Adipose tissue (tissue), 3 donors: ENCODE data around the gene BOD1. TPM values are rescaled to one million over a fixed set of nuclear protein-coding genes. Genes with fewer than 3 reads are reported as not detected.

Source experiments
- H3K27ac ChIP-seq: one replicate; pipeline ENCODE4 v1.5.1; 2013; ENCODE audit warnings: low read depth, low read length
- WGBS, 3 donors: extraction: QIAGEN DNeasy Blood & Tissue Kit; methylation state at CpG; one replicate each; pipeline ENCODE4 v1.1.7; 2013; 5-methylcytosine and 5-hydroxymethylcytosine counted together
- polyA plus RNA-seq, 3 donors: library from polyadenylated mRNA; stranded (reverse); fragments of 200-250 nt; gene quantifications; one replicate each; pipeline ENCODE4 v1.2.3, GENCODE V29; 2013
- donor health status: healthy with polysubstance abuse.
- donor health status: Bipolar disorder and iron deficiency.
- donor health status: healthy.

Gene BOD1
- polyA plus RNA-seq = 10 to 100 TPM; 31.2 to 45.4 (median 37.5) TPM

- WGBS, 3 donors = 2 to 5% (median 3%) methylated on average over 35 to 37 of the region's 37 CpGs
- peak within 1 kb of the TSS; percentile 62 for H3K27ac ChIP-seq
Observed at GRCh38 chr5:173616577-173617118, at the start of gene BOD1. Gene BOD1, minus strand, starts transcription at chr5:173616650. Its CDS starts 214 bp downstream, at chr5:173616436.

- H3K27ac ChIP-seq = no peak overlapping the region
- whole genome bisulfite sequencing, 3 donors = 62 to 92% (median 73%) methylated on average over 4 of the region's 4 CpGs
Observed at GRCh38 chr5:173665326-173665725, 48.9 kb upstream of the BOD1 start.

GRCh38 chr5:173664154-173664526 is 47.7 kb upstream of the BOD1 start:
- H3K27ac ChIP-seq = no peak overlapping the region
- 20 to 53% (median 20%) methylated on average over 6 of the region's 6 CpGs for WGBS, 3 donors

GRCh38 chr5:173663352-173664153 is 47.1 kb upstream of the BOD1 start:
- WGBS, 3 donors = 83 to 87% (median 84%) methylated on average over 13 of the region's 13 CpGs
- H3K27ac ChIP-seq = no peak overlapping the region

GRCh38 chr5:173662581-173663351 is 46.3 kb upstream of the BOD1 start:
- 92 to 95% (median 93%) methylated on average over 12 of the region's 12 CpGs for WGBS, 3 donors
- no peak overlapping the region for H3K27ac ChIP-seq

GRCh38 chr5:173660481-173661280 is 44.2 kb upstream of the BOD1 start:
- H3K27ac ChIP-seq = no peak overlapping the region
- WGBS, 3 donors = 84 to 89% (median 88%) methylated on average over 14 of the region's 14 CpGs

DNA sequence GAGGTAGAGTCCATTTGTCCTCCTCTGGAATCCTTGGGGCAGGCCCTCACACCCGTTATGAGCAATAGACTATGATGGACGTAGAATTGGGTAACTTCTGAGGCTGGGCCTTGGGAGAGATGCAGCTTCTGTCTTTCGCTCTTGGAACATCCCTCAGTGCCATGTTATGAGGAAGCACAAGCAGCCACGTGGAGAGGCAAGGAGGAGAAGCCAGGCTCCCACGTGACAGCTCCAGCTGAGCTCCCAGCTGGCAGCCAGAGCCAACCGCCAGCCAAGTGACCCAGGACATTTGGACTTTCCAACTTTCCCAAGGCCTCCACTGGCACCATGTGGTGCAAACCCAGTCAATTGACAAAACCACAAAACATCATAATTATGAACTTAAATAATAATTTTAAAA is 43.0 kb upstream of the BOD1 start:
- 77 to 87% (median 80%) methylated on average over 6 of the region's 6 CpGs for WGBS, 3 donors
- H3K27ac ChIP-seq = no peak overlapping the region

DNA sequence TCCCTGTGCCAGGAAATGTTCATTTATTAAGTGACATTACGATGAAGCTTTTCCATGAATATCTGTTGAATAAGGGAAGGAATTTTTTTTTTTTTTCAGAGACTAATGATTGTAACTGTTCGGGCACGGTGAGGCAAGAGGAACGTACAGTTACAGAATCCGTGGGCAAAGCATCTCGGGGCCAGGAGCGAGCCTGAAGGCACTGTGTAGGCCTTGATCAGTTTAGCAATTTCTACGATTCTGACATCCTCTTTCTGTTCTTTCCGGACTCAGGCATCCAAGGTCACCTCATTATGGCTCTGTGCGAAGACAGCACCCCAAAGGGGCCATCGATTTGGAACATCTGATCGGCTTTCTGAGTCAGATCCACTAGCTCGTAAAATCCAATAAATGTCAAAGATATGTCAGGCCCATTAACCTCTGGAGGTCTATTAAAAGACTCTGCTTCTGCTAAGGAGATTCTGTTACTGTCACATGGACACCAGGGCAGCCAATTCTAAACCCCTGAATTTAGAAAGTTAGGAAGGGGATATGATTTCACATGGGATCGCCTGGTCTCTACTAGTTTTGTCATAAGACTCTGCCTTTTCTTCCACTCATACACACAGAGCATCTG is 41.4 kb upstream of the BOD1 start:
- H3K27ac ChIP-seq = no peak overlapping the region
- 67 to 80% (median 68%) methylated on average over 14 of the region's 14 CpGs for WGBS, 3 donors

DNA sequence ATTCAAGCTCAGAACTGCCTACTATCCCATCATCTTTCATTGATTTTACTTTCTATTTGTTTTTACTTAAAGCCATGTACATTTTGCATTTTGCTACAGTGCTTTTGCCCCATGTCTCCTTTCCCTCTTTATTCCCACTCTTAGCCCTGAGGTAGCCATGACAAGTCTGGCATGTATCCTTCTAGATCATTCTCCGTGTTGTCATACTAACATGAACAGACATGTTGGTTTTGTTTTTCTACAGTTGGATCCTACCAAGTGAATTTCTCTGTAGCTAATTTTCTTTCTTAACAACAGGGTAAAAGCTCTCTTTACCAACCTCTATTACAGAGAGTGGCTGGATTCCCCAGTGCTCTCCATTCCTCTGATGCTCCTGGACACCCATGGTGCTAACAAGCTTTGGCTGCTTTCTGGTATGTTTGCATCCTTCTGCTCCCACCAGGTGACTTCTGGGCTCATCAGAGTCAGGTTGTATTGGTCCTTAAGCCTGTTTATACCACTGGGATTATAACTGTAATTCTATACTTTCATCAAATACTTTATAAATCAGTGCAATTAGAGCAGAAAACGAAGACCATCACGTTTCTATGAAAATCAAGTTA is 38.8 kb upstream of the BOD1 start:
- no peak overlapping the region for H3K27ac ChIP-seq
- WGBS, 3 donors = 82 to 90% (median 88%) methylated on average over 3 of the region's 3 CpGs

DNA sequence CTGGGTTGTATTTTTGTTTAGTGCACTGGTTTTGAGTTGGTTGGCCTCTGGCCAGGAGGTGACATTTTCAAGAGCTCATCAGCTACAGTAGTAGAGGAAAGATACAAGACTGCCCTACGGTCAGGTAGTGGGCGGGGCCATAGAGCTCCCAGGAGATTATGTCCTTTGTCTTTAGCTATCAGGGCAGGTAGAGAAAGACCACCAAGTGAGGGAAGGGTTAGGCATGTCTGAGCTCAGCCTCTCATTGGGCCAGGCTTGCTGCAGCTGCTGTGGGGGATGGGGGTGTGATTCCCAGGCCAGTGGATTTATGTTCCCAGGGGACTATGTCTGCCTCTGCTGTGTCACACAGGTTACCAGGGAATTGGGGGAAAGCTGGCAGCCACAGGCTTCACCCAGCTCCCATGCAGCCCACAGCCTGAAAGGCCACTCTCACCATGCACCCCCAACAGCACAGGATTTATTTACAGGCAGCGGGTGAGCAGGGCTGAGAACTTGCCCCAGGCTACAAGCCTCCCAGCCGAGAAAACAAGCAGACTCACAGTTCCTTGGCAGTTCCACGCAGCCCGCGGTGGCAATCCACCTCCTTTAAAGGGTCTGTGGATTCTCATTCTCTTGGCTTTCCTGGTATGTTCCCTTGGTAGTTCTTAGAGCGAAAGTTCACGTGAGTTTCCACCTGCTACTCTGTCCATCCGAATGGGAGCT is 37.5 kb upstream of the BOD1 start:
- H3K27ac ChIP-seq = no peak overlapping the region
- WGBS, 3 donors = 78 to 94% (median 90%) methylated on average over 10 of the region's 10 CpGs

DNA sequence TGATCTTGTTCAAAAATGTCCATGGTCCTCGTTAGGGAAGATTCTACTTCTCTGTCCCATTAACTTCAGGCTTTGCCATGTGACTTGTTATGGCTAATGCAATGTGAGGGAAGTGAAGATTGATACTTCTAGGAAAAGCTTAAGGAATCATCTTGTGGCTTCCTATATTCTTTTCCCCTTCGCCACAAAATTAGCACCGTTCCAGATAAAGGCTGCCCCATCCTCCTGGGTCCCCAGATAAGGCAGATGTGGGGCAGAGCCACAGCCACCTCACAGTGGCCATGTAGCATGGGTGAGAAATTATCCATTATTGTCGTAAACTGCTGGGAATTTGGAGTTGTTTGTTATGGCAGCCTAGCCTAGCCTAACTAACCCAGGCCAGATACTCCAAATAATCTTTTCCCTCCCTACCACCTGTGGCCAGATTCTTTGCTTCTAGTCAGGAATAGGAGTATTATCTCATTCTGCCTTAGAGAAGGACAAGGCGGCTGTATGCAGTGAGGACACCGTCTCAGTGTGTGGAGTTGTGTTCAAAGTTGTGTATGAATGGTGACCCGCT is 31.9 kb upstream of the BOD1 start:
- WGBS, 3 donors = 87 to 88% (median 88%) methylated on average over 7 of the region's 7 CpGs
- no peak overlapping the region for H3K27ac ChIP-seq

DNA sequence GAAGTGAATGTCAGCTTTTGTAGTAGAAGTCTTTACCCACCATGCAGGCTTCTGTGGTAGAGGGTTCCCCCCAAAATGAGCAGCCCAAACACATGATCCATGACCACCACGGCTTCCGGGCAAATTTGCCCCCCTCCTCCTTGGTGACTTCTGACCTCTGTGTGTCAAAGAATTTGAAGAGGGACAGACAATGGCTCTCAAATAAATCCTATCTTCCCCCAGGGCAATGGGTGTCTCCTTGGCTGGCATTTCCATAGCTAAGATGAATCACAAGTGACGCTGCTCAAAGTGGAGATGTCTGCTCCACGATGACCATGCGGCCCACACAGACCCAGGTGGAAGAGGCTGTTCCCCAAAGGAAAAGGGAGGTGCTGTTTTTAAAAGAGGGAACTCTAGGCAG is 30.2 kb upstream of the BOD1 start:
- WGBS, 3 donors = 85 to 89% (median 87%) methylated on average over 5 of the region's 5 CpGs
- H3K27ac ChIP-seq = no peak overlapping the region

DNA sequence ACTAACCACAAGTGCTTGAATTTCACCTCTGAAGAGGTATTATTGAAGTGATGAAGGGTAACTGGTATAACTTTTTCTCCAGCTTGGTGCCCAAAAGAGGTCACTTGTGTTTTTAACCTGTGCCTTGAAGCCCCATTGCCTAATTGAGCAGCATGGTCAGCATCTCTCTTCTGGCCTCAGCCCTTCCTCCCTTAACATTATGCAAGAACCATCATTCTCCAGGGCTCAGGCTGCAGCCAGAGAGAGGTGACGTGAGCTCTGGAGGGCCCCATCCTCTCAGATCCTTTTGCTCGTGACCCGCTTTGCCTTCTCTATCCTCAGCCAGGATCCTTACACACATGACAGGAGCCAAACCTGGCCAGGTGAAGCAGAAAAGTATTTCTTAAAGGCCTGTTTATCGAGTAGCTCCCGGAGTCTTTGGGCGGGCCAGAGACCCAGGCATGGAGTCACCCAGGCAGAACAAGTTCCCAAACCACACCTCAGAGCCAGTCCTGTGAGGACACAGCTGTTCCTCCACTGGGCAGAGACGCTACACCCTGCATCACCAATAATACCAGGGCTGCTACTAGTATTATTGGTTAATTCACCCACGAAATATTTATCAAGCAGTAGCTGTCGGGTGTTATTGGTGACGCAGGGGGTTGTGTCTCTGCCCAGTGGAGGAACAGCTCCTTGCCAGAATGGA is 29.6 kb upstream of the BOD1 start:
- WGBS, 3 donors = 87 to 93% (median 88%) methylated on average over 10 of the region's 10 CpGs
- no peak overlapping the region for H3K27ac ChIP-seq

- no peak overlapping the region for H3K27ac ChIP-seq
- WGBS, 3 donors = 32 to 60% (median 49%) methylated on average over 5 of the region's 5 CpGs
Observed at GRCh38 chr5:173645437-173645807, 29.0 kb upstream of the BOD1 start.

DNA sequence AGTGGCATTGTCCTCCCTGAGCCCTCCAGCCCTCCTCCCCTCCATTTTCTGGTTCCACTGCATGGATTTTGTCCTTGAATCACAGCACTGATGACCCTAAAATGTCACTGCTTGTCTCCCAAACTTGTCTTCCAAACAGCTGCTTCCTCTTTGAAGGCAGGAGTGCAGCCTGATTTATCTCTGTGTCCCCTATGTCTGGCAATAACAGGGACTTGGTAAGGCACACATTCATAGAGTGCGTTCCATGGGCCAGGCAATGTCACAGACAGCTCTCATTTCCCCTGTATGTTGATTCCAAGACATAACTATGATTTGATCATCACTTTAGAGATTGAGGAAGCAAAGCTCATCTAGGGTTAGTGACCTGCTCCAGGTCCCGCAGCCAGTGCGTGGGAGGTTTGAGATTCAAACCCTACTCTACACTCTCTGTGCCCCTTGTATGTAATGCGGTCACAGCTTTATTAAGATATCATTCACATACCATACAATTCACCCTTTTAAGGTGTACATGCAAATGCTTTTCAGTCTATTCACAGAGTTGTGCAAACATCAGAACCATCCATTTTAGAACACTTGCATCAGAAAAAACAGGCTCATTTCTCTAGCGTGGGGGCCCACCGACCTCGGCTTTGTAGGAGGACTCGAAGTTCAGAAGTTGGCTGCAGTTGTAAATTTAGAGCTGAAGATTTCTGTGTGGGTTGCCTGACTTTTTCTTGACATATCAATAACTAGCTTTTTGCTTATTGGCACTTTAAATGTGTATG is 28.4 kb upstream of the BOD1 start:
- H3K27ac ChIP-seq = no peak overlapping the region
- 62 to 71% (median 64%) methylated on average over 8 of the region's 8 CpGs for WGBS, 3 donors

DNA sequence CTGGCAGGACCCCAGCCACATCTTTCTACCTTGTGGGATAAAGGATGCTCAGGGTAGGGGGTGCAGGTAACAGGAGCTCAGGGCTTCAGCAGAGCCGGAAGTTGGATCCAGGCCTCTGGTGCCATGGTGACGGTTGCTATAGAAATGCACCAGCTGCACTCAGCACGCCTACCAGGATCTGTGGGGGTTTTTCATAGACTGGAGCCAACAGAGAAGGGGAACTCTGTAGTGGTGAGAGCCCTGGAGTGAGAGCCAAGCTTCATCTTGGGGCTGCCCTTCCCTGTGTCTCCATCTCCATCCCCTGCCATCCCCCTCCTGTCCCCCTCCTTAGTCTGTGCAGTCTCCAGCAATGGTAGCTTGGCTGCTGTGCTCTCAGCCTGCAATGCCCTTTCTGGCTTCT is 27.5 kb upstream of the BOD1 start:
- WGBS, 3 donors = 52 to 67% (median 66%) methylated on average over 3 of the region's 3 CpGs
- no peak overlapping the region for H3K27ac ChIP-seq
